ENCODE results near the gene SMYD3.

- TF ChIP-seq CTCF (IDR thresholded peaks at IDR 0.05) (no peak), POLR2A (IDR thresholded peaks at IDR 0.05) (no peak)
Measured at GRCh38 chr1:245814651-245815050, 692.4 kb downstream of the SMYD3 start.

Measured in heart left ventricle (tissue), 13 donors.